DMS79 (cell line): Measurements from ENCODE around the gene RC3H1.
"Not testable (repeated sequence)": the region's sequence is repeated elsewhere in the genome, so short reads cannot be mapped to it uniquely, and the experiment has no call there.

ENCODE experiments used
- DNase-seq: peaks from one replicate; lab custom pipeline; 2025; lab: John Stamatoyannopoulos, UW

RC3H1 gene

DNA sequence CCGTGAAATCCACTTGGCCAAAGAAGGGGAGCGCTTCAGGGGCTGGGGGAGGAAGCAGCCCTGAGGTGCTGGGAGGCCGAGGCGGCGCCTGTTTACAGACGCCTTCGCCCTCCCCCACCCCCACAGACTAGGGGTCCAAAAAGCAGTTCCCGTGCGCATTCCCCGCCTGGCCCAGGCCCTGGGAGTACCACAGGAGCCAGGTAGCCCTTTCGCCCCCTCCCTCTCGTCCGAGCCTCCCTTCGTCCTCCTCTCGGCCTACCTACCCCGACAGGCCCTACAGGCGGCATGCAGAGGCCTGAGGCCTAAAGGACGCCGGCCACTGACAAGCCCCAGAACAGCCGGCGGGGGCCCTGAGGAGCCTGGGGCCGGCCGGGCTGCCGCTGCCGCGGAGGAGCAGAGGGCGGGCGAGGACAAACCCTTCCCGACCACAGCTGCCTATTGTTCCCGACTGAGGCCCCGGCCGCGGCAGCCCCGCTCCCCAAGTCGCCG is 522 bp downstream of the RC3H1 start:
- DNase-seq: no peak

DNA sequence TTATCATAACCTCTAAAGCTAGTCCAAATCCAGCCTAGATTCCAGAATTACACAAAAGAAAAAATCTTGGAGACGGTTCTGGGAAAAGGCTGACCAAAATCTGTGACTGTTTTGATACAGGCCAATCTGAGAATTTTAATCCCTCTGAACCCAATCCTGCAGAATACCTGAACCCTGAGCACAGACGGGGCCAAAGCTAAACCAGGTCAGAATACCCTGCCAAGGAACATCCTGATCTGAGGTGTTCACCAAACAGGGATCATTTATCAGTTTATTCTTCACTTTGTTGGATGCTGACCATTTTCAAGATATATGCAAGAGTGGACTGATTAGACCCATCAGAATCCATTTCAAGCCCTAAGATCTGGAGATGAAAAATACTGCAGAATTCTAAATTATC is 3.6 kb downstream of the RC3H1 start:
- no peak for DNase-seq

DNA sequence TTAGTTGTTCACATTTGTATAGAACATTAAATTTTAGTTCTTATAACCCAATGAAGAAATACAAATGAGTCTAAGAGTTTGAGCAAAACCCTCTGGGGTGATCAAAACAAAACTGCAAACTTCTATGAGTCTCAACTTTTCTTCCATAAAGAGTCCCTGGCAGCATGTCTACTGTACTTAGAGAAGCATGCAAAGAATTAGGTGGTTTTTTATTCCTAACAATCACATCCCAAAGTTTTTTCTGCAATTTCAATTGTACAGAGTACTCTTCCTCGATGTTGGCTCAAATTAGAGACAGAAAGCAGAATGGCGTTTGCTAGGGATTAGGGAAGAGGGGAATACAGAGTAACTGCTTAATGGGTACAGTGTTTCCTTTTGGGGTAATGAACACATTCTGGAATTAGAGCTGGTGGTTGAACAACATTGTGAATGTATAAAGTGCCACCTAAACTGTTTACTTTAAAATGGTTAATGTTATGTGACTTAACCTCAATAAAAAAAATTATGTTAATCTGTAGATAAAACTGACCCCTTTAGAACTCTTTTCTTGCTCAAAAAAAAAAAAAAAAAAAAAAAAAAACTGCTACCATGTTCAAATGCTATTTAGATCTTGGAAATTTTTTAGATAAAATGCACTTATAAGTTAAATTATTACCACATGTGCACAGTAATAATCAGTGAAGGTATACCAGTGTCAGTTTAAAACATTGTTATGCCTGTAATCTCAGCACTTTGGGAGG is 4.8 kb downstream of the RC3H1 start:
- DNase-seq: no peak

DNA sequence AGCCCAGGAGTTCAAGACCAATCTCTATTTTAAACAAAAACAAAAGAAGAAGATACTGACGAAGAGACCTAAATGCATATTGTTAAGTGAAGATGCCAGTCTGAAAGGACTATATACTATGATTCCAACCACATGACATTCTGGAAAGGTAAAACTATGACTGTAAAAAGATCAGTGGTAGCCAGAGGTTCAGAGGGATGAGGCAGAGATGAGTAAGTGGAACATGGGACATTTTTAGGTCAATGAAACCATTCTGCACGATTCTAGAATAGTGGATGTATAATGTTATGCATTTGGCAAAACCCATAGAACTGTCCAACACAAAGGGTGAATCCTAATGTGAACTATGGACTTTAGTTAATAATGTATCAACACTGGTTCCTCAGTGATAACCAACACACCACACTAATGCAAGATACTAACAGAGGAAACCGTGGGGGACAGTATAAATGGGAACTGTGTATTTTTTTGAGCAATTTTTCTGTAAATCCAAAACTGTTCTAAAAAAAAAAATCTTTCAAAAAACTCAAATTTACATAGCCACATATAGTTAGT is 8.2 kb downstream of the RC3H1 start:
- DNase-seq: no peak

DNA sequence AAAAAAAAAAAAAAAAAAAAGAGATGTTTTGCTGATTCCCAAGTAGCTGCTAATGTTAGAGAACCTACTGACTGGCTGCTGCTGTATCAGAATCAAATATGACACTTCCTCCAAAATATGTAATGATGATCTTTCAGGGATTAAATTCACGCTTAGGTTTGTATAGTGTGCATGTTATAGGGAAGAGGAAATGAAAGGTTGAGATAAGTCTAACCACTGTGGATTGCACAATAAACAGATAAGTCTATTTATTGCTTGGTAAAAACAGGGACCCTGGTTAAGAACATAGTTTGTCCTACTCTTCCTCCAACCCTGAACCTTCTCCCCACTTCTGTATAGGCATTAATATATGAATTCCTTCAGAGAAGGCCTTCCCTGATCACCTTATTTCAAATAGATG is 13.2 kb downstream of the RC3H1 start:
- no peak for DNase-seq

DNA sequence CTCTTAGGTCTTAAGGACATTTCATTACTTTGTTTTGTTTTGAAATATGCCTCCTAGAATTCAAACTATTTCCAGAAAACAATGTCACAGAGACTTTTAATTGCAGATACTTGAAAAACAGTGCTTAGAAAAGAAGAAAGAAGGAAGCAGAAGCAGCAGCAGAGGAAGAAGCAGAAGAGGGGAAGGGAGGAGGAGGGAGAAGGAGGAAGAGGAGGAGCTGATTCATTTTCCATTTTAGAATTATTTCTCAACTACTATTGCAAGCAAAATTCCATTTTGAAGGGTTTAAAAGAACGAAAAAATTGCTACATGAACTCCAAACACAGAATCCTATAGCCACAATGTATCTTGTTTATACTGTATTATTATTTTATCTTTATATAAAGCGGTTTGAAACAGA is 13.9 kb downstream of the RC3H1 start:
- DNase-seq: no peak

DNA sequence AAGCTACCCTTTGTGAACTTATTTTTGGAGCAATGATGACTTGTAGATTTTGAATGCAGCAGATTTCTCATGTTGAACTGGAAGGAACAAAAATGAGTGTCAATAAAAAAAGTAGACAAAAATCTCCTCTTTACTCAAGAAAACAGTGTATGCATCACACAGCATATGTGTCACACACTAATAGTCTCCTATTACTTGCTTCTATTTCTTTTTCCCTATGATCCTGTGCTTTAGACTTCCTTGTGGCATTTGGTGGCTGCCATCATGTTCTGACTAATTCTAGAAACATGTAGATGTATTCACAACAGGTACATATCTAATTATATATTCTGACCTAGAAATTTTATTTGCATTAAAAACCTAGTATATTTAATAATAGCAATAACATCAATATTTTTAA is 14.3 kb downstream of the RC3H1 start:
- no peak for DNase-seq

DNA sequence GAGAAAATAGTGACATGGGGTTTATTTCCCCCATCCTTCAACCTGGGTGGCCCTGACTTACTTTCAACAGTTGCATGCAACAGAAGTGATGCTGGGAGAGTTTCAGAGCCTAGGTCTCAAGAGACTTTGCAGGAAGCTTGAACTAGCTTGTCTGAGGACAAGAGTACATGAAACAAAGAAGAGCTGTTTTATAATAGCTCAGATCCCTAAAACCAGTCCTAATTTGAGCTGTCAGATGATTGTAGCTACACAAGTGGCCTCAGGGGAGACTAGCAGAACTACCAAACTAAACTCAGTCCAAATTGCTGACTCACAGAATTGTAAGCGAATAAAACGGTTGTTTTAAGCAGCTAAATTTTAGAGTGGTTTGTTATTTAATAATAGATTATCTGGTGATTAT is 17.1 kb downstream of the RC3H1 start:
- peak; percentile 12 for DNase-seq

DNA sequence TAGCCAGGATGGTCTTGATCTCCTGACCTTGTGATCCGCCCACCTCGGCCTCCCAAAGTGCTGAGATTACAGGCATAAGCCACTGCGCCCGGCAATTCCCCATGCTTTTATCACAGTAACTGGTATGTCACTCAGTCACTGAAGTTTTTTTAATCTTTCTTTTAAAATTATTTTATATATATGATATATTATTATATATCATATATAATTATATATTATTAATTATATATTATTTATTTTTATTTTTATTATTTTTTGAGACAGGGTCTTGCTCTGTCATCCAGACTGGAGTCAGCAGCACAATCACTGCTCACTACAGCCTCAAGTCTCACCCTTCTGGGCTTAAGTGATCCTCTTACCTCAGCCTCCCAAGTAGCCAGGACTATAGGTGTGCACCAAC is 18.3 kb downstream of the RC3H1 start:
- no peak for DNase-seq

DNA sequence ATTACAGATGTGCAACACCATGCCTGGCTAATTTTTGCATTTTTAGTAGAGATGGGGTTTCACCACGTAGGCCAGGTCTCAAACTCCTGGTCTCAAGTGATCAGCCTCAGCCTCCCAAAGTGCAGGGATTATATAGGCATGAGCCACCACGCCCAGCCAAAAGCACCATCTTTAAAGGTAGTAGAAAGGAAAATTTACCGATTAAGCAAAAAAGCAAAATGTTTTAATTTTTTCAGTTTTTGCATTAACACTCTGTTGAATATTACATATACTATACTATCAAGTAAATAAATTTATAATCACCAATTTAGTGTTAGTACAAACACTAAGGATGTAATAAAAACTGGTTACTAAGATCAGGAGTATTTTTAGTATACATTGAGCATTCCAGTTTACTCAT is 20.6 kb downstream of the RC3H1 start:
- no peak for DNase-seq

DNA sequence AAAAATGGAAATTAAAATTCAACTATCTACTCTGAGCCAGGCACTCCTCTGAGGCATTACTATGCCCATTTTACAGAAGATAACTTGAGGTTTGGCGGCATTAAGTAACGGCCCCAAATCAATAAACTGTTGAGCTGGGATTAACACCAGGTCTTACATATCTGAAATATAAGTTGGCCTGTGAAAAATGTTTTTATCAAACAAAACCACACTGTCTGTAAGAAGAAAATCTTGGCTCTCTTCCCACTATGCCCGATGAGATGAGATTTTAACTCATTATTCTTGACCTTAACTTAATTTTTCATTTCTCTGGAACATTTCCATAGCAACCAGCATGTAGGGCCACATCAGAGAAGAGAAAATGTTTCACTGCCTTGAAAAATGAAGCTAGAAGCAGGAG is 21.8 kb downstream of the RC3H1 start:
- no peak for DNase-seq

DNA sequence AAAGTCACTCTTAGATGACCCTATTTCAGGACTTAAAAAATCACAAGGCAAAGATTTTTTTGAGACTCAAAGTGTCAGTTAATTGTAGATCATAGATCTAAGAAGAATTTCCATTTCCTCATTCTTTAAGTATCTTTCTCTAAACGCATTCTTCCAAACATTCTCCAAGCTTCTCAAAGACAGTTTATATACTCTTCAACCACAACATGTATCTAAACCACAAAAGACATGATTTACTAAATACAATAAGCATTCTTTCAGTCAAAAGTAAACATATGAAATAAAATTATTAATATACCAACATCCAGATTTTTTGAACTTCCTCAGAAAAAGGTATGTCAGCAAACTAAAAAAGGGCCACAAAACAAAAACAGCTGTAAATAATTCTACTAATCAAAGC is 24.4 kb downstream of the RC3H1 start:
- DNase-seq: no peak

DNA sequence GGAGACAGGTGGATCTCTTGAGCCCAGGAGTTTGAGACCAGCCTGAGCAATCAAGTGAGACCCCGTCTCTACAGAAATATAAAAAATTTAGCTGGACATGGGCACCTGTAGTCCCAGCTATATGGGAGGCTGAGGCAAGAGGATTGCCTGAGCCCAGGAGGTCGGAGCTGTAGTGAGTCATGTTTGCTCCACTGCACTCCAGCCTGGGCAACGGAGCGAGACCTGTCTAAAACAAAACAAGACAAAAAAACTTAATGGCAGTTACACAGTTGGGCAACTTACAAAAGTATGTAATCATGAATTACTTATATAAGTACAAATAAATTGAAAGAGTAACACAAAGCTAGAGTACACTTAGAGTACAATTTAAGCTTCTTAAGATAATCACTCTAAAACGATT is 25.2 kb downstream of the RC3H1 start:
- DNase-seq: no peak

DNA sequence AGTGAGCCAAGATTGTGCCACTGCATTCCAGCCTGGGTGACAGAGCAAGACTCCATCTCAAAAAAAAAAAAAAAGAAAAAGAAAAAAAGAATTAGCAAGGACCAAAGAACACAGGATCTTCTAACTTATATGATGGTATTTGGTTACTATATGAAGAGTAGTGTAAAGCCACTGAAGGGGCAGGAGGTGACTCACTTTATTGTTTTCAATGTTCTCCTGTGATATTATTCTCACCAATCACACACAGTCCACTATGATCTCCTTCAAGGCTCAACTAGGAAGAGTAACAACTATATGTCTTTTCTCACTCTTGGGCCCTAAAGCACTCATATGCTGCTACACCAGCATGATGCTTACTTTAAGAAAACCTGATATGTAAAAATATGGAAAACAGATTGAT is 26.7 kb downstream of the RC3H1 start:
- DNase-seq: no peak

DNA sequence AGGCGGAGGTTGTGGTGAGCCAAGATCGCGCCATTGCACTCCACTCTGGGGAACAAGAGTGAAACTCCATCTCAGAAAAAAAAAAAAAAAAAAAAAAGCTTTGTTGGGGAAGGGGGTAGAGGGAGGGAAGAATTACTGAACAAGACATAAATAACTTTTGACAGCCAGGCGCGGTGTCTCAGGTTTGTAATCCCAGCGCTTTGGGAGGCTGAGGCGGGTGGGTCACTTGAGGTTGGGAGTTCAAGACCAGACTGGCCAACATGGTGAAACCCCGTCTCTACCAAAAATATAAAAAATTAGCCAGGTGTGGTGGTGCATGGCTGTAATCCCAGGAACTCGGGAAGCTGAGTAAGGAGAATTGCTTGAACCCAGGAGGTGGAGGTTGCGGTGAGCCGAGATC is 28.2 kb downstream of the RC3H1 start:
- DNase-seq: not testable (repeated sequence)

DNA sequence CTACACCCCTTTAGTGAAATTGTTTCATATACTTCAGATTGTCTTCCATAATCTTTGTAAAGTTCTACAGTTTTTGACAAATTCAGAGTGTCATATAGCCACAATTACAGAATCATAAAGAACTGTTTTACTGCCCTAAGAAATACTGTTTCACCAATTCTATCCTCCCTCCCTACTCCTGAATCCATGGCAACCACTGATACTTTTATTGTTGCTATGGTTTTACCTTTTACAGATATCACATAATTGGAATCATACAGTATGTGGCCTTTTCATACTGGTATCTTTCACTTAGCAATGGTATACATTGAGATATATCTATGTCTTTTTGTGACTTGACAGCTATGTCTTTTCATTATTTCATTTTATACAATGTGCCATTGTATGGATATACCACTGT is 34.1 kb downstream of the RC3H1 start:
- DNase-seq: no peak

DNA sequence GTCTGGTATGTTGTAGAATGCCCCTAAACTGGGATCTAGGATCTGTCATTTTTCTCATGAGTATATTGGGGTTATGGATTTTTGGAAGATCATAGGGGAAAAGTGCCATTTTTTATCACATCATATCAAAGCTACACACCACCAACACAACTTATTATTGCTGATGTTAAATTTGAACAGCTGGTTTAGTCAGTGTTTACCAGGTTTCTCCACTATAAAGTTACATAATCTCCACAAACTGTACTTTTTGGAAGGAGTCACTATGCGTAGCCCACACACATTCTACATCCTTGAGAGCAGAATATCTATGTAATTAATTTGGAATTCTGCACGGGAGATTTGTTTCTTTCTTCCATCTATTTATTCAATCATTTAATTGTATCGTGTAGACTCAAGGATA is 35.2 kb downstream of the RC3H1 start:
- DNase-seq: no peak

DNA sequence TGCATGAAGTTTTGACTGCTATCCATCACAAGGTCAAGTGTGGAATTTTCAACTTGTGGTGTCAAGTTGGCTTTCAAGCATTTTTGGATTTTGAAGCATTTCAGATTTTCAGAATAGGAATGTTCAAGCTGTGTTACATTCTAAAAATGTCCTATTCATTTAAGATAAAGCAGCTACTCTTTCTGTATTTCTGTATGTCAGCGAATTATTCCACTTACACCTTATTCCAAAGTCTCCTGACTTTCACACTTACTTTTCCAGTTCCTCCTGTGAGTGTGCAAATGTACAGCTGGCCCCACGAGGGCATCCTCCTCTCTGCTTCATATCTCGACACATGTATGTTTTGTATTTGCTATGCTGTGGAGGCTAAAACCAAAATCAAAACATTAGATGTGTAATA is 51.9 kb downstream of the RC3H1 start:
- no peak for DNase-seq

DNA sequence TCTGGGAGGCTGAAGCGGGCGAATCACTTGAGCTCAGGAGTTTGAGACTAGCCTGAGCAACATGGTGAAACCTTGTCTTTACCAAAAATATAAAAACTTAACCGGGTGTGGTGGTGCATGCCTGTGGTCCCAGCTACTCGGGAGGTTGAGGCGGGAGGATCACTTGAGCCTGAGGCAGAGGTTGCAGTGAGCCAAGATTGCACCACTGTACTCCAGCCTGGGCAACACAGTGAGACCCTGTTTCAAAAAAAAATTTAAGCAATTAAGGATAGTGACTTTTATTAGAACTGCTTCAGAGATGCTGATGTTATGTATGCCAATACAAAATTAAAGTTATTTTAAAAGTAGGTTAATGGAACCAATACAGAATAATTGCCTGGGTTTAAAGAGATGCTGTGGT is 56.3 kb downstream of the RC3H1 start:
- not testable (repeated sequence) for DNase-seq

DNA sequence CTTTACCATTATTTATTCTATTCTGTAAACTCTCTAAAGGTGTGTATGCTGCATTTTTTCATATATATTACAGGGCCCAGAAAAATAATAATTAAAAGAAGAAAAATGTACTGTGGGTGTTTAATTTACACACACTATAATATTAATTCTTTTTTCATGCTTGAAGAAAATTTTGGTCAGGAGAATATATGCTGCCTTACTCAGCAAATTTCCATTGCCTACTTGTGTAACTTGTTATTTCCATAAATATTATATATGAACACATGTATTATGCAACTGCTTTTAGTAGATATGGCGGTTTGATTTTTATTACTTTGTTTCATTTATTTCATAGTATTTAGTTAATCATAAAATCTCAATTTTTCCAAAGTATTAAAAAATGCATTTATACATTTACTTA is 58.7 kb downstream of the RC3H1 start:
- no peak for DNase-seq

DNA sequence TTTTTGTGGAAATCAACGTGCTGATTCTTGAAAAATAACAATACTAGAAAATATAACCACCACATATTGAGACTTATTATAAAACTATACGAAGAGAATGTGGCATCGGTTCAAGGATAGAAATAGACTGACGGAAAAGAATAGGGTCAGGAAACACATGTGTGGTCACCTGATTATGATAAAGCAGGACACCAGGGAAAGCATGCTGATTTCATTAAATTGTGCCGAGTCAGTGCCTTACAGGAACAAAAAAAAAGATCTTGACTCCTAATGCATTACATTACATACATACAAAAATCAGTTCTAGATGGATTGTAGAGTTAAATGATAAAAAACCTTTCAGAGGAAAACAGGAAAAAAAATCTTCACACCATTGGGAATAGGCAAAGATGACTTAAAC is 61.5 kb downstream of the RC3H1 start:
- DNase-seq: no peak

DNA sequence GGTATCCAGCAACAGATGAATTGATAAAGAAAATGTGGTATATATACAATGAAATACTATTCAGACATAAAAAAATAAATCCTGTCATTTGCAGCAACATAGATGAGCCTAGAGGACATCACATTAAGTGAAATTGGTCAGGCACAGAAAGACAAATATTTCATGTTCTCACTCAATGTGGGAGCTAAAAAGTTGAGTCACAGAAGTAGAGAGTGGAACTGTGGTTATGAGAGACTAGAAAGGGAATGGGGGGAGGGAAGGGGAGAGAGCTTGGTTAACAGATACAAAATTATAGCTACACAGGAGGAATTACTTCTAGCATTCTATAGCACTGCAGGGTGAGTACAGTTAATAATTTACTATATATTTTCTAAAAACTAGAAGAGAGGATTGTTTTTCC is 68.0 kb downstream of the RC3H1 start:
- DNase-seq: no peak

DNA sequence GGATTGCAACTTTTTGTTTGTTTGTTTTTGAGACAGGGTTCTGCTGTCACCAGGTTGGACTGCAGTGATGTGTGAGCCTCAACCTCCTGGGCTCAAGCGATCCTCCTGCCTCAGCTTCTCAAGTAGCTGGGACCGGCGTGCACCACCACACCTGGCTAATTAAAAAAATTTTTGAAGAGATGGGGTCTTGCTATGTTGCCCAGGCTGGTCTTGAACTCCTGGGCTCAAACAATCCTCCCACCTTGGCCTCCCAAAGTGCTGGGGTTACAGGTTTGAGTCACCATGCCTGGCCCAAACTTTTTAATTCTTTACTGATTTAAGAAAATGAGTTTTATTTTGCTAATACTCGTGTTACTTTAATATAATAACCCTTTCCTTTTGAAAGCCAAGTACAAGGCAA is 73.6 kb downstream of the RC3H1 start:
- DNase-seq: no peak

DNA sequence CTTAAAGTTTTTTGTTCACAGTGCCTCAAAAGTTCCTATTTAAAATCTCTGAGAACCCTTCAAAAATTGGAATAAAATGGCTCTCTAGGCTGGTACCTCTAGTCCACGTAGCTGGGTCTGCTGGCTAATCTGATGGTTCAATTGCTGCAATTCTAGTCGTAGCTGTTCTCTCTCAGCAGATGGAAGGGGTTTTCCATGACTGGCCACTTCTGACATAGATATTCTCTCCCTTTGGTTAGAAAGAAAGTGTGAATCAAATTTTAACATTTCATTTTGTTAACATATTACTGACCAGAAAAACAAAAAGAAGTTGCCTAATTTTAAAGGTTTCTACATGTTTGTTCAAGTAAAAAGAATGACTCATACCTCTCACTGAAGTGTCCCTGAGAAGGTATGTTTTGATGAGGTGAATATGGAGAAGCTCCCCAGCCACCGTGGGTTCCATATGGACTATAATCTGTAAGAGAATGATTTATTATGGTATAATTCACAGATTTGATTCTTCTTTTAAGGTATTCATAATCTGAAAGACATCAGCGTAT is 75.7 kb downstream of the RC3H1 start:
- no peak for DNase-seq
